GM12864 (cell line): ENCODE measurements around the gene CTSZ.

ENCODE experiments used
- DNase-seq: peaks from one replicate; pipeline ENCODE4 v3.0.0-alpha.2; 2011; ENCODE audit warnings: low read depth
- H3K4me3 ChIP-seq: 2 replicates; pipeline ENCODE4 v1.5.1; 2011; ENCODE audit warnings: mild to moderate bottlenecking, low read depth, low read length, control low read depth
- CTCF ChIP-seq: IDR thresholded peaks from 2 replicates; pipeline ENCODE4 v1.5.1; 2011; ENCODE audit warnings: low read depth, mild to moderate bottlenecking, moderate library complexity, low read length, control low read depth, inconsistent platforms; ENCODE audit errors: missing control alignments

Gene CTSZ

GRCh38 chr20:58998656-58999055 lies 8.4 kb downstream of the CTSZ start:
- H3K4me3 ChIP-seq = no peak overlapping the region
- TF ChIP-seq CTCF = no peak
- DNase-seq = no peak

- no peak for DNase-seq
- no peak overlapping the region for H3K4me3 ChIP-seq
- no peak for TF ChIP-seq CTCF
Observed at GRCh38 chr20:58997141-58997770, 9.8 kb downstream of the CTSZ start.

- no peak overlapping the region for H3K4me3 ChIP-seq
- no peak for TF ChIP-seq CTCF
- no peak for DNase-seq
Observed at GRCh38 chr20:58996226-58996611, 10.8 kb downstream of the CTSZ start.

- TF ChIP-seq CTCF = no peak
- no peak for DNase-seq
- H3K4me3 ChIP-seq = no peak overlapping the region
Observed at GRCh38 chr20:58995461-58996225, 11.4 kb downstream of the CTSZ start.

- no peak for DNase-seq
- TF ChIP-seq CTCF = no peak
- H3K4me3 ChIP-seq = no peak overlapping the region
Observed at GRCh38 chr20:58994390-58995159, 12.5 kb downstream of the CTSZ start.

- H3K4me3 ChIP-seq = no peak overlapping the region
- TF ChIP-seq CTCF = no peak
- DNase-seq = no peak
Observed at GRCh38 chr20:58993332-58994248, 13.5 kb downstream of the CTSZ start.
